Caco-2 (cell line): ENCODE data around the gene IP6K3. TPM values are rescaled to one million over a fixed set of nuclear protein-coding genes. Genes with fewer than 3 reads are reported as not detected.

Experiments
- BruUV-seq: library from RNA; stranded (reverse); fragments of 400-500 nt; replicated peaks from 2 replicates; lab custom pipeline; 2021; lab: Mats Ljungman, UMichigan
- CTCF ChIA-PET: fragments of 300-600 bp; sonication (Branson Sonifier 250); formaldehyde crosslinking; loops from one replicate; lab custom pipeline; 2022; ENCODE audit warnings: antibody characterized with exemption; lab: Charles Lee
- POLR2A ChIA-PET: fragments of 300-600 bp; sonication (Branson Sonifier 250); formaldehyde crosslinking; loops from one replicate; lab custom pipeline; 2022; ENCODE audit warnings: antibody characterized with exemption; lab: Charles Lee
- DNase-seq, 2 experiments: peaks; one replicate each; pipeline versions ENCODE4 v3.0.0 to v3.0.0-alpha.2; 2020 to 2022
- H3K27me3 ChIP-seq: replicated peaks from 2 replicates; pipeline ENCODE4 v1.6.0; 2011; ENCODE audit warnings: low read length; ENCODE audit not compliant: control insufficient read depth, insufficient read depth
- H3K36me3 ChIP-seq: 2 replicates; pipeline ENCODE4 v1.5.1; 2011; ENCODE audit warnings: low read length; ENCODE audit not compliant: control insufficient read depth, insufficient read depth
- H3K4me1 ChIP-seq: fragments of 250-450 bp; sonication (Bioruptor Pico); 2 replicates; pipeline ENCODE4 v1.5.1; 2020; ENCODE audit warnings: mild to moderate bottlenecking
- H3K4me3 ChIP-seq: 2 replicates; pipeline ENCODE4 v1.5.1; 2011; ENCODE audit warnings: low read depth, mild to moderate bottlenecking, control low read depth, low read length
- H3K9me3 ChIP-seq: fragments of 250-450 bp; sonication (Bioruptor Pico); 2 replicates; pipeline ENCODE4 v1.5.1; 2020; ENCODE audit warnings: mild to moderate bottlenecking, moderate library complexity
- H3K27ac Mint-ChIP-seq: one replicate; pipeline ENCODE4 v1.8.0; 2022; ENCODE audit warnings: mixed read lengths; ENCODE audit not compliant: unreplicated experiment
- H3K27me3 Mint-ChIP-seq: one replicate; pipeline ENCODE4 v1.8.0; 2022; ENCODE audit warnings: mixed read lengths; ENCODE audit not compliant: insufficient read depth, unreplicated experiment
- H3K36me3 Mint-ChIP-seq: one replicate; pipeline ENCODE4 v1.8.0; 2022; ENCODE audit warnings: mild to moderate bottlenecking, mixed read lengths; ENCODE audit not compliant: insufficient read depth, unreplicated experiment
- H3K4me1 Mint-ChIP-seq: one replicate; pipeline ENCODE4 v1.8.0; 2022; ENCODE audit warnings: low read depth, mixed read lengths; ENCODE audit not compliant: unreplicated experiment
- H3K4me3 Mint-ChIP-seq: one replicate; pipeline ENCODE4 v1.8.0; 2022; ENCODE audit warnings: mild to moderate bottlenecking, moderate library complexity, mixed read lengths; ENCODE audit not compliant: unreplicated experiment
- H3K9me3 Mint-ChIP-seq: one replicate; pipeline ENCODE4 v1.8.0; 2022; ENCODE audit warnings: mixed read lengths; ENCODE audit not compliant: unreplicated experiment
- intact Hi-C: fragments of 100-400 bp; cut with micrococcal nuclease; formaldehyde crosslinking; loops from one replicate; pipeline ENCODE4 v1.10.0; 2022; ENCODE audit not compliant: unreplicated experiment
- total RNA-seq: library from RNA; stranded (reverse); gene quantifications from 2 replicates; pipeline ENCODE4 v1.2.3, GENCODE V29; 2022
- TF ChIP-seq, protein P1 (sequence below), 2 experiments: fragments of 200-600 bp in 1 of 2; IDR thresholded peaks; 1 replicate in 1 of 2; 2 replicates in 1 of 2; pipeline versions ENCODE4 v1.5.1 to v1.8.0; 2011 to 2022; ENCODE audit warnings: antibody characterized with exemption in 1 of 2, control low read depth in 1 of 2, inconsistent platforms in 1 of 2, low read depth in 1 of 2, low read length in 1 of 2, mild to moderate bottlenecking in 1 of 2, moderate library complexity in 1 of 2; ENCODE audit not compliant: insufficient read depth in 1 of 2, severe bottlenecking in 1 of 2, unreplicated experiment in 1 of 2

IP6K3 gene
- total RNA-seq, 1 experiment from 2014 or later = 0.45 TPM

DNA sequence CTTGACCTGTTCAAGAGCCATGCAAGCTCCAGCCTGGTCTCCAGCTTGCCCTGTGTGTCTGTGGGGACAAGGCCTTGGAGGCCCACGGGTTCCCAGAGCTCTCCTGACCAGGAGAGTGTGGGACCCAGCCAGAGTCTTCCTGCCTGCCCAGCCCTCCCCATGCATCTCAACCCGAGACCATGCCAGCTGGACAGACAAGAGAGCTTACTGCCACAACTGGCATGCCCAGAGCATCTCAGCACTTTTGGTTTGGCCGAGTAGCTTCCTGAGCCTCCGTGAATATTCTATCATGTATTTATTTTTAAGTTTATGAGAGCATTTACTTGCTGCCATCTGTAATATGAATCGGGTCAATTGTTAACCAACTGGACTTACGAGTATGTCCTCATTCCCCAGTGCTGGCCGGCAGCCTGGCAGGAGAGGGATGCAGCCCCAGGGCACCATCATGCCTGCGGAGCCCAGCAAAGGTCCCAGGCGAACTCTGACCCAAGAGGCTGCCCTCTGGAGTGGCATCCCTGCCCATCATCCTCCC is 14.9 kb downstream of the IP6K3 start:
- BruUV-seq = no TSS peak
- H3K4me1 ChIP-seq = no peaks in the 10 kb centered on the region
- no peak overlapping the region for H3K4me3 ChIP-seq
- TF ChIP-seq, protein P1, sequence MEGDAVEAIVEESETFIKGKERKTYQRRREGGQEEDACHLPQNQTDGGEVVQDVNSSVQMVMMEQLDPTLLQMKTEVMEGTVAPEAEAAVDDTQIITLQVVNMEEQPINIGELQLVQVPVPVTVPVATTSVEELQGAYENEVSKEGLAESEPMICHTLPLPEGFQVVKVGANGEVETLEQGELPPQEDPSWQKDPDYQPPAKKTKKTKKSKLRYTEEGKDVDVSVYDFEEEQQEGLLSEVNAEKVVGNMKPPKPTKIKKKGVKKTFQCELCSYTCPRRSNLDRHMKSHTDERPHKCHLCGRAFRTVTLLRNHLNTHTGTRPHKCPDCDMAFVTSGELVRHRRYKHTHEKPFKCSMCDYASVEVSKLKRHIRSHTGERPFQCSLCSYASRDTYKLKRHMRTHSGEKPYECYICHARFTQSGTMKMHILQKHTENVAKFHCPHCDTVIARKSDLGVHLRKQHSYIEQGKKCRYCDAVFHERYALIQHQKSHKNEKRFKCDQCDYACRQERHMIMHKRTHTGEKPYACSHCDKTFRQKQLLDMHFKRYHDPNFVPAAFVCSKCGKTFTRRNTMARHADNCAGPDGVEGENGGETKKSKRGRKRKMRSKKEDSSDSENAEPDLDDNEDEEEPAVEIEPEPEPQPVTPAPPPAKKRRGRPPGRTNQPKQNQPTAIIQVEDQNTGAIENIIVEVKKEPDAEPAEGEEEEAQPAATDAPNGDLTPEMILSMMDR (IDR thresholded peaks at IDR 0.05; ENCODE audit: insufficient read depth in 1 of 2, low read depth in 1 of 2, low read length in 1 of 2, severe bottlenecking in 1 of 2, unreplicated experiment in 1 of 2) = no peak
- no peaks in the 10 kb centered on the region for H3K9me3 Mint-ChIP-seq
- H3K27me3 ChIP-seq = no peaks in the 10 kb centered on the region
- H3K27ac Mint-ChIP-seq = peak overlapping the region; percentile 29
- no peaks in the 10 kb centered on the region for H3K4me1 Mint-ChIP-seq
- no peaks in the 10 kb centered on the region for H3K27me3 Mint-ChIP-seq
- ChIA-PET POLR2A (no interaction called here), CTCF (interaction anchor here (0.7 to 1.4 kb wide), 2 partner anchors 21 to 376 kb away, joined by 4 to 5 read pairs; partner anchors contain the start of gene UQCC2)
- intact Hi-C loops = no loop called here
- no peaks in the 10 kb centered on the region for H3K36me3 Mint-ChIP-seq
- H3K4me3 Mint-ChIP-seq = no peak overlapping the region
- no peaks in the 10 kb centered on the region for H3K36me3 ChIP-seq
- DNase-seq = no peak
- H3K9me3 ChIP-seq = no peaks in the 10 kb centered on the region

DNA sequence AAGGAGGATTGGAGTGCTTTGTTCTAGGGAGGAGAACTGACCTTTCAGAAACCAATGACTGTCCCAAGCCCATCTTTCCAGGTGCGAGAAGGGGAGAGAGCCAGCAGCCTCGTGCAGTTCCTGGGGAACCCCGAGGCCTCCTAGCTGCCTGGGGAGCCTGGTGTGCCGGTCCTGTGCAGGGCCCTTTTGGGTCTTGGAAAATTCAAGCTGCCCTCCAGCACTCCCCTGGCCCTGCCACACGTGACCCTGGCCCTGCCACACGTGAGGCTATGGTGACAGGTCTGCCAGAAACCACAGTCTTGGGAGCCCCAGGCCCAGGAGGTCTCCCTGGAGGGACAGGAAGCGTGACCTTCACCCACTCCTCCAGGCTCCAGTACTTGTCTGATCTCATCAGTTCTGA is 15.7 kb downstream of the IP6K3 start:
- H3K36me3 Mint-ChIP-seq = no peaks in the 10 kb centered on the region
- no peak for DNase-seq
- Histone ChIP-seq H3K9me3 (no peaks in the 10 kb centered on the region), H3K4me1 (no peaks in the 10 kb centered on the region), H3K4me3 (no peak overlapping the region), H3K36me3 (no peaks in the 10 kb centered on the region), H3K27me3 (no peaks in the 10 kb centered on the region)
- intact Hi-C loops = no loop called here
- no peaks in the 10 kb centered on the region for H3K27me3 Mint-ChIP-seq
- POLR2A ChIA-PET = no interaction called here
- no peaks in the 10 kb centered on the region for H3K4me1 Mint-ChIP-seq
- no TSS peak for BruUV-seq
- CTCF ChIA-PET = interaction anchor here (0.7 to 1.4 kb wide), 2 partner anchors 20 to 377 kb away, joined by 4 to 5 read pairs; partner anchors contain the start of gene UQCC2
- TF ChIP-seq, protein P1 (IDR thresholded peaks at IDR 0.05; ENCODE audit: insufficient read depth in 1 of 2, low read depth in 1 of 2, low read length in 1 of 2, severe bottlenecking in 1 of 2, unreplicated experiment in 1 of 2) = no peak
- peak overlapping the region; percentile 29 for H3K27ac Mint-ChIP-seq
- H3K4me3 Mint-ChIP-seq = no peak overlapping the region
- no peaks in the 10 kb centered on the region for H3K9me3 Mint-ChIP-seq

DNA sequence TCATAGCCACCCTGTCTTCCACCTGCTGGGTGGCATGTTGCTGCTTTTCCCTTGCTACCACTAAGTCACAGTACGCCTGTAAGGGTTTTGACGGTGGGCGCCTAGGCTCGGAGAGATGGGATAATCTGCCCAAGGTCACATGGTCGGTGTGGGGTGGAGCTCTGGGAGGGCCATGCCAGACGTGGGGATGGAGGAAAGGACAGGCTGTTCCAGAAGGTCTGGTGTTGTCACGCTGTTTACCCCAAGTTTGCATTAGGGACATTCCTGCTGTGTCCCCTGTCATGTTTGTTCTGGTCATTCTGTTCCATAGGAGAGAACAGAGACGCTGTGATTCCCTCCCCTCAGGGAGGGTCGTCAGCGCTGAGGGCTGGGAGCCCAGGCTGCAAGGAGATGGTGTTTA is 16.1 kb downstream of the IP6K3 start:
- ChIA-PET CTCF (no interaction called here), POLR2A (no interaction called here)
- Mint-ChIP-seq H3K4me3 (no peak overlapping the region), H3K4me1 (no peaks in the 10 kb centered on the region), H3K9me3 (no peaks in the 10 kb centered on the region), H3K27ac (no peak overlapping the region), H3K36me3 (no peaks in the 10 kb centered on the region), H3K27me3 (no peaks in the 10 kb centered on the region)
- BruUV-seq = no TSS peak
- intact Hi-C loops = no loop called here
- Histone ChIP-seq H3K27me3 (no peaks in the 10 kb centered on the region), H3K4me3 (no peak overlapping the region), H3K9me3 (no peaks in the 10 kb centered on the region), H3K4me1 (no peaks in the 10 kb centered on the region), H3K36me3 (no peaks in the 10 kb centered on the region)
- TF ChIP-seq, protein P1 (IDR thresholded peaks at IDR 0.05; ENCODE audit: insufficient read depth in 1 of 2, low read depth in 1 of 2, low read length in 1 of 2, severe bottlenecking in 1 of 2, unreplicated experiment in 1 of 2) = no peak
- no peak for DNase-seq
